Ascending aorta (tissue), 2 donors: ENCODE measurements around the gene PAPPA. TPM values are rescaled to one million over a fixed set of nuclear protein-coding genes. Genes with fewer than 3 reads are reported as not detected.

Experiments
- DNase-seq, 2 donors: peaks; one replicate each; pipeline ENCODE4 v3.0.0-alpha.2; 2019; ENCODE audit warnings: low spot score in 2 of 2
- H3K27ac ChIP-seq, 2 donors: fragments of 200-600 bp; sonication (generic); one replicate each; pipeline ENCODE4 v1.5.1; 2016 to 2017; ENCODE audit warnings: mild to moderate bottlenecking in 1 of 2
- H3K27me3 ChIP-seq: fragments of 200-600 bp; sonication (generic); one replicate; pipeline ENCODE4 v1.5.1; 2017
- H3K36me3 ChIP-seq, 2 donors: fragments of 200-600 bp; sonication (generic); one replicate each; pipeline ENCODE4 v1.5.1; 2016
- H3K4me1 ChIP-seq, 2 donors: fragments of 200-600 bp; sonication (generic); one replicate each; pipeline ENCODE4 v1.5.1; 2016 to 2017; ENCODE audit warnings: mild to moderate bottlenecking in 1 of 2
- H3K4me3 ChIP-seq, 2 donors: fragments of 200-600 bp; sonication (generic); one replicate each; pipeline ENCODE4 v1.5.1; 2016 to 2017; ENCODE audit warnings: mild to moderate bottlenecking in 1 of 2
- H3K9me3 ChIP-seq, 2 donors: fragments of 200-600 bp; sonication (generic); one replicate each; pipeline ENCODE4 v1.5.1; 2016
- CTCF ChIP-seq, 3 experiments: fragments of 200-600 bp in 2 of 3; fragments of 450-650 bp in 1 of 3; sonication (generic) in 2 of 3; IDR thresholded peaks; one replicate each; pipeline ENCODE4 v1.5.1; 2016 to 2019; ENCODE audit warnings: antibody characterized with exemption in 3 of 3, mild to moderate bottlenecking in 1 of 3, moderate library complexity in 1 of 3
- intact Hi-C: fragments of 100-400 bp; cut with DNase I; formaldehyde crosslinking; loops from one replicate; pipeline ENCODE4 v1.15.1; 2023
- total RNA-seq: library from RNA; depleted of rRNA; stranded (reverse); fragments of >200 nt; gene quantifications from one replicate; pipeline ENCODE4 v1.1.0, GENCODE V29; 2016

Gene PAPPA
- total RNA-seq, 1 donor from 2014 or later: 6.0 TPM

GRCh38 chr9:116209414-116210116, 56.0 kb downstream of the PAPPA start:
- Histone ChIP-seq H3K36me3 (peaks cover 5 to 22% of the 10 kb centered on the region in 2 donors), H3K4me1 (no peaks in the 10 kb centered on the region), H3K9me3 (no peaks in the 10 kb centered on the region), H3K27me3 (no peaks in the 10 kb centered on the region), H3K27ac (no peak overlapping the region), H3K4me3 (no peak overlapping the region)
- intact Hi-C loops: no loop called here
- no peak for DNase-seq
- TF ChIP-seq CTCF (IDR thresholded peaks at IDR 0.05): no peak

- Histone ChIP-seq H3K4me3 (no peak overlapping the region), H3K27ac (no peak overlapping the region), H3K36me3 (peaks cover 5 to 18% of the 10 kb centered on the region in 2 donors), H3K9me3 (no peaks in the 10 kb centered on the region), H3K27me3 (no peaks in the 10 kb centered on the region), H3K4me1 (no peaks in the 10 kb centered on the region)
- TF ChIP-seq CTCF (IDR thresholded peaks at IDR 0.05): no peak
- intact Hi-C loops: no loop called here
- no peak for DNase-seq
These were observed 59.5 kb downstream of the PAPPA start for GRCh38 chr9:116212986-116213692.

GRCh38 chr9:116213693-116214047, 60.1 kb downstream of the PAPPA start:
- H3K4me3 ChIP-seq: no peak overlapping the region
- no peaks in the 10 kb centered on the region for H3K9me3 ChIP-seq
- DNase-seq: no peak
- H3K36me3 ChIP-seq: peaks cover 5 to 17% of the 10 kb centered on the region in 2 donors
- H3K27me3 ChIP-seq: no peaks in the 10 kb centered on the region
- H3K4me1 ChIP-seq: no peaks in the 10 kb centered on the region
- intact Hi-C loops: no loop called here
- no peak overlapping the region for H3K27ac ChIP-seq
- TF ChIP-seq CTCF (IDR thresholded peaks at IDR 0.05): no peak

GRCh38 chr9:116218399-116218798, 64.8 kb downstream of the PAPPA start:
- Histone ChIP-seq H3K4me3 (no peak overlapping the region), H3K27ac (no peak overlapping the region), H3K9me3 (no peaks in the 10 kb centered on the region), H3K36me3 (no peaks in the 10 kb centered on the region), H3K4me1 (no peaks in the 10 kb centered on the region), H3K27me3 (no peaks in the 10 kb centered on the region)
- intact Hi-C loops: no loop called here
- TF ChIP-seq CTCF (IDR thresholded peaks at IDR 0.05): no peak
- no peak for DNase-seq

GRCh38 chr9:116219686-116220085, 66.1 kb downstream of the PAPPA start:
- Histone ChIP-seq H3K27ac (no peak overlapping the region), H3K27me3 (no peaks in the 10 kb centered on the region), H3K4me1 (no peaks in the 10 kb centered on the region), H3K9me3 (no peaks in the 10 kb centered on the region), H3K4me3 (no peak overlapping the region), H3K36me3 (peaks cover 0 to 4% of the 10 kb centered on the region in 2 donors)
- no peak for TF ChIP-seq CTCF (IDR thresholded peaks at IDR 0.05)
- DNase-seq: no peak
- intact Hi-C loops: no loop called here
